ENCODE data around the gene OSBPL10.
"Not testable (repeated sequence)": the region's sequence is repeated elsewhere in the genome, so short reads cannot be mapped to it uniquely, and the experiment has no call there.

Gene OSBPL10

GRCh38 chr3:31695280-31696008 lies 285.6 kb downstream of the OSBPL10 start:
- DNase-seq = no peak

GRCh38 chr3:31693346-31693745 lies 287.7 kb downstream of the OSBPL10 start:
- no peak for DNase-seq

DNA sequence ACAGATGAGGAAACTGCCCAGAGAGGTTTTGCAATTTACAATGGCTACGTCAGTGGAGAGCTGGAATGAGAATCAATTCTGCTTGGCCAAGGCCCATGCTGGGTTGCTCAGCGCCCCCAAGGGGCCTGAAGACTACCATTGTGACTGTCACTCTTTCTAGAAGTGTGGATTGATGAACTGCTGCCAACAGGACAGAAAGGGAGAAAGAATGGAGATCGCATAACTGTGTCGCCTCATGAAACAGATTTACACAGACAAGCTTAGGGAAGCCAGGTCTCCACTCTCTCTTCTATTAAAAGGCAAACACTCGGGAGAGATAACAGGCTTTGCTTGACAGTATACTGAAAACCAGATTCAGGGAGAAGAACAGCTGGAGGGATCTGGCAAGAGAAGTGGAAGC lies 288.3 kb downstream of the OSBPL10 start:
- DNase-seq = no peak

GRCh38 chr3:31690771-31691170 lies 290.3 kb downstream of the OSBPL10 start:
- DNase-seq = no peak

- not testable (repeated sequence) for DNase-seq
Measured at GRCh38 chr3:31689523-31689922, 291.5 kb downstream of the OSBPL10 start.

GRCh38 chr3:31688984-31689383 lies 292.1 kb downstream of the OSBPL10 start:
- DNase-seq = no peak

- no peak for DNase-seq
Measured at GRCh38 chr3:31687020-31687802, 293.9 kb downstream of the OSBPL10 start.

- DNase-seq = no peak
Measured at GRCh38 chr3:31680072-31680870, 300.8 kb downstream of the OSBPL10 start.

DNA sequence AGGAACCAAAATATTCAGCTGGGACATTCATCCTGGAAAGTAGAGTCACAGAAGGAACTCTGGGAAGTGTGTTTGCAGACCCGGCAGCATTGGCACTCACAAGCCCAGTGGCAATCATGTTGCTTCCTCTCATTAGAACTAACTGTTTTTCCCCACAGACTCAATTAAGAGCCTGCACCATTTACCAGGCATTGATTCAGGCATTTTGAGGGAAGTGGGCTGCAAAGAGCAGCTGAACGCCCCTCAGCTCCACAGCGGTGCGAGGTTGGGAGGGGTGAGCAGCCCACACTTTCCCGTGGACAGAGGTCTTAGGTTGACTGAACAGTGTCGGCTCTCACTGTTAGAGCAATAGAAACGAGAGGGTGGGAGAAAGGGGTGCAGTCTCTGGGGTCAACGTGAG lies 304.5 kb downstream of the OSBPL10 start:
- DNase-seq = no peak

DNA sequence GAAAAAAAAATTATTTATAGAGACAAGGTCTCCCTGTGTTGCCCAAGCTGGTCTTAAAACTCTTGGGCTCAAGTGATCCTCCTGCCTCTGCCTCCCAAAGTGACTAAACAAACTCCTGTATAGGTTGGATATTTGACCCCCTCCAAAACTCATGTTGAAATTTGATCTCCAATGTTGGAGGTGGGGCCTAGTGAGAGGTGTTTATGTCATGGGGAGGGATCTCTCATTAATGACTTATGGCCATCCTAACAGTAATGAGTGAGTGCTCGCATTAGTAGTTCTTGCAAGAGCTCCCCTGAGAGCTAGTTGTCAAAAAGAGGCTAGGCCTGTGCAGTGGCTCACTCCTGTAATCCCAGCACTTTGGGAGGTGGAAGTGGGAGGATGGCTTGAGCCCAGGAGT lies 307.1 kb downstream of the OSBPL10 start:
- no peak for DNase-seq

DNA sequence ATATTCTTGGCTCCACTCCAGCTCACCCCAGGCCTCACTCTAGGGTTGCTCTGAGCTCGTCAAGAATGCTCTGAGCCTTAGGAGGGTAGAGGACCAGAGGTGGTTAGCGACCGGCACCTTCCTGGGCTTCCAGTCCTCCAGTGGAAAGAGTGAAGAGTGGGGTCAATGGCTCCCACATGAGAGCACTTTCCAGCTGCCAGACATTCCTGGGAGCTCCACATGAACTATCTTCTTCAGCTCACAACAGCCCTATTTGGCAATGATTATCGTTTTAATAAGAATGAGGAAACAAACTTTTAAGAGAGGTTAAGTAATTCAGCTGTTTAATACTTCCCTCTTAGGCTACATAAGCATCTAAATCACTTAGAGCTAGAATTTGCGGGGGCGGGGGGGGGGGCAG lies 309.1 kb downstream of the OSBPL10 start:
- DNase-seq = no peak

DNA sequence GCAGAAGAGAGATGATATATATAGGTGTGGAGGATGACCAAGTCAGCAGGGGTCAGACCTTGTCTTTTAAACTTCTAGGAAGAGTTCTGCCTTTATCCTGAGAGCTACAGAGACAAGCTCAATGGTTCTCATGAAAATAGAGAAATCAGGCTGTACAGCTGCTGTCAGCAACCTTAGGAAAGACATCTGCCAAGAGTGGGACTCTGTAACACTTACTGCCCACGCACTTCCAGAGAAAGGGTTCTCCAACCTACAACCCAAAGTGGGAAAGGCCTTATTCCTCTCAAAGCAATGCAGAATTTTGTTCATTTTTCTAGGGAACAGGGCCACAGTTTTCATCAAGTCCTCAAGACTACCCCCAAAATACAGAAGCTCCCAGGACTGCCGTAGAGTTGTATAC lies 309.6 kb downstream of the OSBPL10 start:
- no peak for DNase-seq

DNA sequence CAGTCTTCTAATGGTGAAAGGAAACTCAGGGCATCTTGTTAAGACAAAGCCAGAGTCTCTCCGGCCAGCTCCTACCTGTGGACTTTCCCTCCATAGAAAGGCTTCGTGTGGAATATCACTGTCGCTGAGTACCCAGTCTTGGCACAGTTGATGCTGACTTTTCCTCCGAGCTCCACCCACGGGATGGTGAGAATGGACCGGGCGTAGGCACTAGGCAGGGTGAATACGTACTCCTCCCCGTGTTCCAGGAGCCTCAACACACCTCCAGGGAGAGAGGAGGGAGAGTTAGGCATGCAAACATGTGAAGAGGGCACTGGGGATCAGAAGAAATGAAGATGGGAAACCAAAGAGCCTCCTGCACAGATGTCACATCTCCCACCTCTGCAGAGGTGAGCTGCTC lies 310.3 kb downstream of the OSBPL10 start:
- no peak for DNase-seq

DNA sequence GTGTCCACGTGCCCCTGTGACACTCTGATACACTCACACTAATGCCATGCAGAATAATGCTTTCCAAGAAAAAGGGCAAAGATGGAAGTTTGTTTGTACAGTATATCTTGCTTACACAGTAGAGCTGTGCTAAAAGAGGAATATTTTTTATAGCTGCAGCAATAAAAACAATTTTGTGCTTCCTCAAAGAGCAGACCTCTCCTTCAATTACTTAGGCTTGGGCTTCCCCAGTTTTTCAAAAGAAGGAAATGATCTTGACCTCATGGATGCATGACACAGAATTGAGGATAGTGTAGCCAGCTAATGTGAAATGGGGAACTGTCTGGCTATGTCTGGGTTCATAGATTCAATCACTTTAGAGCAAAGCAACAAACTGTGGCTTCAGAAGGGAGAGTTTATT lies 310.9 kb downstream of the OSBPL10 start:
- no peak for DNase-seq

GRCh38 chr3:31668242-31668641 lies 312.8 kb downstream of the OSBPL10 start:
- no peak for DNase-seq

GRCh38 chr3:31667582-31667981 lies 313.5 kb downstream of the OSBPL10 start:
- DNase-seq = no peak

- DNase-seq = no peak
Measured at GRCh38 chr3:31664031-31664430, 317.0 kb downstream of the OSBPL10 start.

GRCh38 chr3:31661993-31662670 lies 318.9 kb downstream of the OSBPL10 start:
- DNase-seq = no peak

DNA sequence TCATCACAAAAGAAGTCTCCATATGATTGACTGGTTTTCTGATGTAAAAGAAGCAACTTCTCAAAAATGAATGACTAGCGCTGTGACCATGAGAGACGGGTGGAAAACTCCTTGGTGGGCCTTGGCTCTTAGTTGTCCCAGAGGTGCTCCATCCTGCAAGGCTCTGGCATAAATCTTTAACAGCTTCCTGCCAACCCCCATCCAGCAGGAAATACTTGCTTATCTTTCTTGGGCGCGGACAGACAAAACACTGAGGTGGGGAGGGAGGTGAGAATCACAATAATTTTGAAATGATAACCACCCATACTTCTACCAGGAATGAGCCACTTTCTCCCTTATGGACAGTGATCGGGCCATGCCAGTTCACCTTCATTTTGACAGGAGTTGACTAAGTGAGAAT lies 319.8 kb downstream of the OSBPL10 start:
- no peak for DNase-seq

GRCh38 chr3:31659246-31659645 lies 321.8 kb downstream of the OSBPL10 start:
- DNase-seq = no peak

DNA sequence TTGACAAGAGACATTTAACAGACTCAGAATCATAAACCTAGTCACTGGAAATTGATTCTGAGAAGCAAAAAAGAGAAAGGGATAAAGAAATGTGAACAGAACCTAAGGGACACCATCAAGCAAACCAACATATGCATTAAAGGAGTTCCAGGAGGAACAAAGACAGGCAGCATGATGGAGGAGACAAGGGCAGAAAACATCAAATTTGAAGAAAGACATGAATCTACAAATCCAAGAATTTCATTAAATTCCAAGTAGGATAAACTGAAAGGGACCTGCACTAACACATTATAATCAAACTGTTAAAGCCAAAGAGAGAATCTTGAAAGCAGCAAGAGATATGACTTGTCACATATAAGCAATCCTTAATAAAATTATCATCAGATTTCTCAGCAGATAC lies 326.1 kb downstream of the OSBPL10 start:
- no peak for DNase-seq

- DNase-seq = no peak
Measured at GRCh38 chr3:31653464-31653863, 327.6 kb downstream of the OSBPL10 start.

DNA sequence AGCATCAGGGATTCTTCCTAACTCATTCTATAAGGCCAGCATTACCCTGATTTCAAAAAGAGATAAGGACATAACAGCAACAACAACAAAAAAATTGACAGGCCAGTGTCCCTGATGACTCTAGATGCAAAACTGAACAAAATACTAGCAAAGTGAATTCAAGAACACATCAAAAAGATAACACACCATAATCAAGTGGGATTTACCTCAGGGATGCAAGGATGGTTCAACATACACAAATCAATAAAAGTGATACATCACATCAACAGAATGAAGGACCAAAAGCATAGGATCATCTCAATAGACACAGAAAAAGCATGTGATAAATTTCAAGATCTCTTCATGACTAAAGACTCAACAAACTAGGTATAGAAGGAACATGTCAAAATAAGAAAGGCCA lies 328.8 kb downstream of the OSBPL10 start:
- no peak for DNase-seq
